PC-9 (cell line): Measurements from ENCODE around the gene FOXN3.

Source experiments
- CTCF ChIP-seq: fragments of 200-600 bp; sonication (generic); conservative IDR thresholded peaks from 2 replicates; pipeline ENCODE4 v1.6.1; 2017; ENCODE audit warnings: mixed run types, antibody characterized with exemption, mild to moderate bottlenecking, moderate library complexity
- EZH2 ChIP-seq: fragments of 200-600 bp; sonication (generic); IDR thresholded peaks from 2 replicates; pipeline ENCODE4 v1.8.0; 2017; ENCODE audit warnings: antibody characterized with exemption, low read depth

GRCh38 chr14:89351221-89351515 is 65.9 kb downstream of the FOXN3 start:
- TF ChIP-seq CTCF (no peak), EZH2 (no peak)
